Spinal cord (tissue), 10 donors: ENCODE measurements around the gene IRF2. TPM values are rescaled to one million over a fixed set of nuclear protein-coding genes. Genes with fewer than 3 reads are reported as not detected.
"Not testable (repeated sequence)": the region's sequence is repeated elsewhere in the genome, so short reads cannot be mapped to it uniquely, and the experiment has no call there.

ENCODE experiments used
- DNase-seq, 6 donors: peaks; one replicate each; pipeline versions ENCODE4 v3.0.0 to v3.0.0-alpha.2; 2013 to 2015; ENCODE audit warnings: low spot score in 6 of 6, low read depth in 4 of 6
- H3K27ac ChIP-seq: one replicate; pipeline ENCODE4 v1.5.1; 2013; ENCODE audit warnings: low read depth, low read length, control low read depth
- H3K27me3 ChIP-seq: one replicate; pipeline ENCODE4 v1.6.1; 2013; ENCODE audit warnings: low read length; ENCODE audit not compliant: control insufficient read depth, insufficient read depth
- H3K36me3 ChIP-seq: one replicate; pipeline ENCODE4 v1.6.1; 2013; ENCODE audit warnings: low read length; ENCODE audit not compliant: control insufficient read depth, insufficient read depth
- H3K4me1 ChIP-seq: one replicate; pipeline ENCODE4 v1.6.1; 2013; ENCODE audit warnings: low read length; ENCODE audit not compliant: control insufficient read depth, insufficient read depth
- H3K4me3 ChIP-seq: one replicate; pipeline ENCODE4 v1.5.1; 2013; ENCODE audit warnings: low read depth, low read length, control low read depth
- H3K9me3 ChIP-seq: one replicate; pipeline ENCODE4 v1.6.1; 2013; ENCODE audit warnings: low read length; ENCODE audit not compliant: control insufficient read depth, insufficient read depth
- WGBS: methylation state at CpG from one replicate; pipeline ENCODE4 v1.1.5; 2013; ENCODE audit warnings: missing lambda C conversion rate; ENCODE audit not compliant: insufficient coverage; 5-methylcytosine and 5-hydroxymethylcytosine counted together
- polyA plus RNA-seq, 2 donors: library from polyadenylated mRNA; unstranded; fragments of 120-200 nt; gene quantifications; one replicate each; pipeline ENCODE4 v1.2.1, GENCODE V29; 2013; ENCODE audit not compliant: insufficient read length in 2 of 2
- total RNA-seq, 2 donors: library from RNA; depleted of rRNA in 1 of 2; stranded (reverse); fragments of 120-200 nt in 1 of 2; fragments of >200 nt in 1 of 2; gene quantifications; one replicate each; pipeline versions ENCODE4 v1.2.3 to v1.2.4, GENCODE V29; 2013 to 2014
- donor health status: healthy.

IRF2 gene
- total and polyA plus RNA-seq, 4 donors = 19.6 to 33.7 (median 24.6) TPM

GRCh38 chr4:184376923-184377322, 97.4 kb downstream of the IRF2 start:
- Histone ChIP-seq H3K4me1 (no peaks in the 10 kb centered on the region), H3K27ac (no peak overlapping the region), H3K36me3 (no peaks in the 10 kb centered on the region), H3K27me3 (no peaks in the 10 kb centered on the region), H3K4me3 (no peak overlapping the region), H3K9me3 (no peaks in the 10 kb centered on the region)
- WGBS = no CpG with 5 or more reads among the region's 1 CpG
- no peak for DNase-seq

DNA sequence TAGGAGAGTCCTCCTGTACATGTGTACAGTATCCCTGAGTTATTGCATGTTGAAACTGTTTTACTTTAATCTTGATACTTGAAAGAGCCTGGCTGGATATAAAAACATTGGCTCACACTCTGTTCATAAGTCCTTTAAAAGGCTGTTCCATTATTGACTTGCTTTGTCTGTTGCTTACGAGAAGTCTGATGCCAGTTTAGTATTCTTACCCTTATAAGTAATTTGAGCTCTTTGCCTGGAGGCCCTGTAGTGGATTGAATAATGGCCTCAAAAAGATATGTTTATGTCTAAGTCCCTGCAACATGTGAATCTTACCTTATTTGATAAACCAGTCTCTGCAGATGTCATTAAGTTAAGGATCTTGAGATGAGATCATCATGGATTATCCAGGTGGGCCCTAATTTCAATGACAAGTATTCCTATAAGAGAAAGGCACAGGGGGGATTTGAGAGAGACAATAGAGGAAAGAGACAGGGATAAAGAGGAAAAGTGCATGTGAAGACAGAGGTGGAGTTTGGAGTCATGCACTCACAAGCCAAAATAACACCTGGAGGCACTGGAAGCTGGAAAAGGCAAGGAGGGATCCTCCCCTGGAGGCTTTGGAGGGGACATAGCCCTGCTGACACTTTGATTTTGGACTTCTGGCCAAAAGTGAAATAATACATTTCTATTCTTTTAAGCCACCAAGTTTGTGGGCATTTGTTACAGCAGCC, 98.1 kb downstream of the IRF2 start:
- H3K9me3 ChIP-seq = no peaks in the 10 kb centered on the region
- H3K27me3 ChIP-seq = no peaks in the 10 kb centered on the region
- no peak overlapping the region for H3K4me3 ChIP-seq
- WGBS = no CpG with 5 or more reads among the region's 1 CpG
- peaks cover 2% of the 10 kb centered on the region for H3K4me1 ChIP-seq
- no peaks in the 10 kb centered on the region for H3K36me3 ChIP-seq
- DNase-seq = no peak
- no peak overlapping the region for H3K27ac ChIP-seq

DNA sequence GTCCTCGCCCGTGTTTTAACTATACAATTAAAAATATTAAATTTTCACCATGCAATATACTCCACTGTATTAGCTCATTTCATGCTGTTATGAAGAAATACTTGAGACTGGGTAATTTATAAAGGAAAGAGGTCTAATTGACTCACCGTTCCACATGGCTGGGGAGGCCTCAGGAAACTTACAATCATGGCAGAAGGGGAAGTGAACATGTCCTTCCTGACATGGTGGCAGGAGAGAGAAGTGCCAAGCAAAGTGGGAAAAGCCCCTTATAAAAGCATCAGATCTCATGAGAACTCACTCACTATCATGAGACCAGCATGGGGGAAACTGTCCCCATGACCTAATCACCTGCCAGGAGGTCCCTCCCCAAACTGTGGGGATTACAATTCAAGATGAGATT, 98.7 kb downstream of the IRF2 start:
- not testable (repeated sequence) for H3K27me3 ChIP-seq, H3K4me1 ChIP-seq, H3K9me3 ChIP-seq, H3K4me3 ChIP-seq, H3K36me3 ChIP-seq, DNase-seq, H3K27ac ChIP-seq
- 100% methylated on average over 1 of the region's 3 CpGs for WGBS

- H3K9me3 ChIP-seq = no peaks in the 10 kb centered on the region
- H3K27ac ChIP-seq = no peak overlapping the region
- no peak for DNase-seq
- no peaks in the 10 kb centered on the region for H3K36me3 ChIP-seq
- no peaks in the 10 kb centered on the region for H3K27me3 ChIP-seq
- peaks cover 4% of the 10 kb centered on the region for H3K4me1 ChIP-seq
- WGBS = no CpG with 5 or more reads among the region's 1 CpG
- H3K4me3 ChIP-seq = no peak overlapping the region
Measured at GRCh38 chr4:184375027-184375426, 99.3 kb downstream of the IRF2 start.

GRCh38 chr4:184373886-184374405, 100.4 kb downstream of the IRF2 start:
- H3K27me3 ChIP-seq = no peaks in the 10 kb centered on the region
- no peak for DNase-seq
- no peak overlapping the region for H3K27ac ChIP-seq
- peaks cover 4% of the 10 kb centered on the region for H3K4me1 ChIP-seq
- 93% methylated on average over 2 of the region's 2 CpGs for WGBS
- H3K9me3 ChIP-seq = no peaks in the 10 kb centered on the region
- no peak overlapping the region for H3K4me3 ChIP-seq
- H3K36me3 ChIP-seq = no peaks in the 10 kb centered on the region

DNA sequence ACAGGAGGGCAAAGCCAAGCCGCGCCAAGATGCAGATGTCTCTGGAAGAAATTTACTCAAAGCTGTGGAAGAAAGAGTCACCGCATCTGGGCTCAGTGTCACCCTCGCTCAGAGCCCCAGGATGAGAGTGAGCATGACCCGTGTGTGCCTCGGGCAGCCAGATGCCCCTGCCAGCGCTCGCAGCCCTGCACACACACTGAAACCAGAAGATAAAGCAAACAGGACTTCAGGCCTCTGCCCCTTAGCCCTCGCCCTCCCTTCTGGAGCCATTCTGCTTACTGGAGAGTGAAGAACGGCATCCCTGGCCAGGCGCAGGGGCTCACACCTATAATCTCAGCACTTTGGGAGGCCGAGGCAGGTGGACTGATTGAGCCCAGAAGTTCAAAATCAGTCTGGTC, 103.0 kb downstream of the IRF2 start:
- no peak for DNase-seq
- no peak overlapping the region for H3K27ac ChIP-seq
- no peak overlapping the region for H3K4me3 ChIP-seq
- no peaks in the 10 kb centered on the region for H3K36me3 ChIP-seq
- WGBS = 82% methylated on average over 11 of the region's 12 CpGs
- H3K9me3 ChIP-seq = no peaks in the 10 kb centered on the region
- H3K27me3 ChIP-seq = no peaks in the 10 kb centered on the region
- H3K4me1 ChIP-seq = peaks cover 4% of the 10 kb centered on the region

- 20% methylated on average over 1 of the region's 8 CpGs for WGBS
Measured at GRCh38 chr4:184370711-184371389, 103.5 kb downstream of the IRF2 start.

GRCh38 chr4:184369871-184370270, 104.5 kb downstream of the IRF2 start:
- Histone ChIP-seq H3K27ac (no peak overlapping the region), H3K9me3 (no peaks in the 10 kb centered on the region), H3K27me3 (no peaks in the 10 kb centered on the region), H3K36me3 (no peaks in the 10 kb centered on the region), H3K4me1 (peaks cover 4% of the 10 kb centered on the region), H3K4me3 (no peak overlapping the region)
- WGBS = no CpG with 5 or more reads among the region's 3 CpGs
- DNase-seq = no peak

More at GRCh38 chr4:184370711-184371389, 103.5 kb downstream of the IRF2 start:
- Histone ChIP-seq H3K36me3 (no peaks in the 10 kb centered on the region), H3K4me3 (no peak overlapping the region), H3K9me3 (no peaks in the 10 kb centered on the region), H3K4me1 (peaks cover 4% of the 10 kb centered on the region), H3K27me3 (no peaks in the 10 kb centered on the region), H3K27ac (no peak overlapping the region)
- no peak for DNase-seq

- Histone ChIP-seq H3K27ac (no peak overlapping the region), H3K9me3 (no peaks in the 10 kb centered on the region), H3K4me3 (no peak overlapping the region), H3K4me1 (peaks cover 4% of the 10 kb centered on the region), H3K27me3 (no peaks in the 10 kb centered on the region), H3K36me3 (no peaks in the 10 kb centered on the region)
- DNase-seq = no peak
Measured at GRCh38 chr4:184368731-184369130, 105.6 kb downstream of the IRF2 start.

DNA sequence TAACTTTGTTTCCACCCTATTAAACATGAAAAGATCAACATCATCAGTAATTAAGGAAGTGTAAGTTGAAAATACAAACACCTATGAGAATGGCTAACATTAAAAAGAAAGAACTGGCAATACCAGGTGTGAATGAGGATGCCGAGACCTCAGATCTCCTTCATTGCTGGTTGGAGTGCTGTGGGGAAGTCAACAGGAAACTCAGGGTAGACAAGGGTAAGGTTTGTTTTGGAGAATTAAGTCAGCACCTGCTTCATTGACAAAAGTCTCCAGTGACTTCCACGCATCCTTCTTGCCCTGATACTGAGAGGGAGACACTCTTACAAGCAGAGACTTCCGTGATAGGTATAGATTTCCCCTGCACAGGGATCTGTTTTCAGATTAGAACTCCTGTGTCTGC, 106.1 kb downstream of the IRF2 start:
- H3K9me3 ChIP-seq = no peaks in the 10 kb centered on the region
- no peak overlapping the region for H3K27ac ChIP-seq
- no peak for DNase-seq
- H3K4me3 ChIP-seq = no peak overlapping the region
- H3K36me3 ChIP-seq = no peaks in the 10 kb centered on the region
- WGBS = 100% methylated on average over 1 of the region's 3 CpGs
- H3K4me1 ChIP-seq = peaks cover 4% of the 10 kb centered on the region
- H3K27me3 ChIP-seq = no peaks in the 10 kb centered on the region
